GM19467 (cell line): ENCODE measurements around the gene ABRACL.
"Not testable (repeated sequence)": the region's sequence is repeated elsewhere in the genome, so short reads cannot be mapped to it uniquely, and the experiment has no call there.

ENCODE experiments used
- ATAC-seq: cut with Tn5 transposase; IDR thresholded peaks from one replicate; pipeline ENCODE4 v1.9.1; 2021; ENCODE audit warnings: mild to moderate bottlenecking, moderate library complexity; ENCODE audit not compliant: unreplicated experiment

The ABRACL gene

GRCh38 chr6:139028658-139029469, at the start of gene ABRACL:
ABRACL (plus strand) TSS chr6:139028745; CDS start chr6:139034161, 5,416 bp downstream.
- peak; percentile 57 for ATAC-seq

GRCh38 chr6:138979365-138979764, 49.2 kb upstream of the ABRACL start:
- no peak for ATAC-seq

DNA sequence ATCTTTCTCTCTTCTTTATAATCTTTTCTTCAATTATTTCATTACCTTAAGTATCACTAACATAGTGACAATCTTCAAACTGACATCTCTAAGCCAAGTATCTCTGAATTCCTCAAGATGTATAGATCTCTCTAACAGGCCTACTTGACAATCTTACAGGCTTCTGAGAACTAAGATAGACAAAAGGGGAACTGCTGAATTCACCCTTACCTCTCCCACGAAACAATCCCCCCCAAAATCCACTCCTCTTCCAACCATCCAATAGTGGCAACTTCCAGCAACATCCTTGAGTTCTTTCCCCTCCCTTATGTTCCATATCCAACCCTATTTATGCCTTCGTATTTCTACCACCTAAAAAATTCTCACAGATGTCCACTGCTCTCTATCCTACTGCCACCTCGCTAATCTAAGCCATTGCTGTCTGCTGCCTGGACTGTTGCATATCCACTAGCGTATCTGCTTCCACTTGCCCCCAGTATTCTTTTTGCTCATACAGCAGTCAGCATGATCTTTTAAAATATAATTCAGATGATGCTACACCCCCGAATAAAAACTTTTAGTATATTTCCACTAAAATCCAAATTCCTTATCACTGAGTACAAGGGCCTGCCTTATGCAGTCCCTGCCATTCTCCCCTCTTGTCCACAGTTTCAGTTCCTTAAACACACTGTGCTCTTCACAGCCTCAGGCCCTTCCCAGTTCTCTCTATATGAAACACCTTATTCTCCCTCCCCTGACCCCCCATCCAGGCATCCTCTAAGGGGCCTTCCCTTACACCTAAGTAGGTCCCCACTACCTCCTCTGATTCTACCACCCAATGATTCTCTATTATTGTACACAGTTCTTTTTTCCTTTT, 48.5 kb upstream of the ABRACL start:
- no peak for ATAC-seq

DNA sequence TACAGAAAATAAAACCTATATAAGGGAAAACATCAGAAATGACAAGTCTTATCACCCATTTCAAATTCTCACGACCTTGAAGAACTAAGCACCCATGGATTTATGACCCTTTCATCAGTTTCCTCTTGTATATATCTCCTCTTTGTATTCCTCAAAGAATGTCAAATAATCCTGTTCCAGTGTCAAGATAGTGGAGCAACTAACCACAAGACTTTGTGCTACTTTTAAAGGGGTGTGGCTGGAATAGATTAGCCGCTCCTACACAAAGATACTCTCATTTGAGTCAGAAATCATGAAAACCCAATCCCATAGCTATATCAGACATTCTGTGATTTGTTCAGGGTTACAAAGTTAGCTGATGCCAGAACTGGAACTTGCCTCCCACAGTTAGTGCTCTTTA, 47.1 kb upstream of the ABRACL start:
- ATAC-seq = no peak

DNA sequence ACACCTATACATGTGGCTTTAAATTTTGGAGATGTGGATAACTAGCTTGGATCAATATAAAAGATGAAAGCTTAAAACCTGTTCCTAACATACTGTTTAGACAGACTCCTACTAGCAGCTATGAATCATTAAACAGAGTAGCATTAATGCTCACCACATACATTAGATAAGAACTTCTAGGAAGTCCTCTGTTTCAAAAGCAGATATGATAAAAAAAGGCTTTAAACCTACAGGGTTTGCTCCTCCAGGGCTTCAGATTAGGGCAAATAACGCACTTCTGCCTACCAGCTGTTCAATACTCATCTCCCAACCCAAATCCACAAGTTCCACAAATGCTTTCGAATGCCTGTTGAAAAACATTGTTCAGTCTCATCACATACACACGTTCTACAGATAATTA, 42.0 kb upstream of the ABRACL start:
- ATAC-seq = no peak

DNA sequence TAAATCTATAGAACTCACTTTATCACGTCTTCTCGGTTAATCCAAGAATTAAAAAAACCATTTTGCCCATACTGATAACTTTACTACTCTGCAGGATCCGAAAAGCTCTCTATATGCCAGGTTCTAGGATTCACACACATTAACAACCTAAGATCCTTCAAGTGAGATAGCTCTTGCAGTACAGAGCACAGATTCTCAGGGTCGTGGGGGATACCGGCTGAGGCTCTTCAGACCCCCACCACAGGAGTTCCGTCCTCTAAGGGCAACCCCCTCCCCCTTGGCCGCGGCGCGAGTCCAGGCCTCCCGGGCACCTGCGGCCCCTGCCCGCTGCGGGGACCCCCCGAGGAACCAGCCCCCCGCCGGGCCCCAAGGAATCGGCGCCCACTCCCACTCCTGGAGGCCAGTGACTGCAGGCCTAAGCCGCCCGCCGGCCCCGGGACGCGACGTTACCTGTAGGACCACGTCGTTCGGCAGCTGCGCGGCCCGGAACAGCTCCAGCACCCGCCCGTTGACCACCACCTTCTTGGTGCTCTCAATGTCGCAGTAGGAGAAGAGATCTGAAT, 41.4 kb upstream of the ABRACL start:
- no peak for ATAC-seq

DNA sequence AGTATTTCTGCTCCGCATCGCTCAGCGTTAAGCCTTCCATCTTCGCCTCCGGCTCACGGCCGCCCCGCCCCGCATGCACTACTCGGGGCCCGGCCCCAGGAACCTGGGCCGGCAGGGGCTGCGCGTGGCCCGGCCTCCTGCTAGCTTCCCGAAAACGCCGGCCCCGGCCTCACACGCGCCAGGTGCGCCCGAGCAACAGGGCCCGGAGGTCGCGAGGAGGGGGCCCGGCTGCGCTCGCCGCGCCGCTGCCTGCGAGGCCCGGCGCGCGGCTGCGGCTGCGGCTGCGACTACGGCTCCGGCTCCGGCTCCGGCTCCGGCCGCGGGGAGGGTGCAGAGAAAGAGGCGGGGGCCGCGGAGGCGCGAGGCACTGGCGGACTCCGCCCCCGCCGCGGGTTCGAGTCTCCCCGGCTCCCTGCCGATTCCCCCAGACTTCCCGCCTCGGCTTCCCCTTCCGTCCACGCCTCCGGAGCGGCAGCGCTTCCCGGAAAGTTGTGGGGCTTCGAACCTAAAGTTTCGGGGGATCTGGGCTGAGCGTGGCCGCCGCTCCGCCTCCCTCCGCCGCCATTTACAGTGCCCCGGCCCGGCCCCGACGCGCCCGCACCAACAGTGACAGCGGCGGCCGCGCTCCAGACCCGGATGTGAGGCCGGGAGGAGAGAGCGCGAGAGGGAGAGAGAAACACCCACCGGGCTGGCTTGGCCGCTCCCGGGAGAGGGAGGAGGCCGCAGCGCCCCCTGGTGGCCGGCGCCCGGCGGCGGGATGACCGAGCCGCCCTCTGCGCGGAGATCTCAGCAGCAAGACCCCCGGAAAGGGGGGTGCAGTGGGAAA, 40.7 kb upstream of the ABRACL start, which contains the start of gene REPS1:
Gene REPS1 (minus strand): TSS at position 611 of the 826 bp plus-strand sequence. CDS start 571 bp downstream, at position 40.
- ATAC-seq = peak; percentile 93

DNA sequence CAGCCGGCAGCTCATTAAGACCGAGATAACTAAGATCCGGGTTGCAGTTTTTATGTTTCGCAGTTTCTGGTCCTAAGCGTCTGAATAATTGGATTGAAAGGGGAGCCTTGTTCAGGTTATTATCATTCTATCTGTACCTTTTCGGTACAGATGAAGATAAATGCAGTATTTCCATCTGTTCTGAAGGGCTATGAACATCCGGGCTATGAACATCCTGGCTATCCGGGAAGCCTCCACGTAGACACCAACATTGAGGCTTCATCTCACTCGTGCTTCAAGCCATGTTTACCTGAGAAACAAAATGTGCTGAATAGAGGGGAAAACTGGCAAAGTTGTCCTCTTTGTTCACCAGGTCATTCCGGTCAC, 40.1 kb upstream of the ABRACL start:
- ATAC-seq = peak; percentile 19

DNA sequence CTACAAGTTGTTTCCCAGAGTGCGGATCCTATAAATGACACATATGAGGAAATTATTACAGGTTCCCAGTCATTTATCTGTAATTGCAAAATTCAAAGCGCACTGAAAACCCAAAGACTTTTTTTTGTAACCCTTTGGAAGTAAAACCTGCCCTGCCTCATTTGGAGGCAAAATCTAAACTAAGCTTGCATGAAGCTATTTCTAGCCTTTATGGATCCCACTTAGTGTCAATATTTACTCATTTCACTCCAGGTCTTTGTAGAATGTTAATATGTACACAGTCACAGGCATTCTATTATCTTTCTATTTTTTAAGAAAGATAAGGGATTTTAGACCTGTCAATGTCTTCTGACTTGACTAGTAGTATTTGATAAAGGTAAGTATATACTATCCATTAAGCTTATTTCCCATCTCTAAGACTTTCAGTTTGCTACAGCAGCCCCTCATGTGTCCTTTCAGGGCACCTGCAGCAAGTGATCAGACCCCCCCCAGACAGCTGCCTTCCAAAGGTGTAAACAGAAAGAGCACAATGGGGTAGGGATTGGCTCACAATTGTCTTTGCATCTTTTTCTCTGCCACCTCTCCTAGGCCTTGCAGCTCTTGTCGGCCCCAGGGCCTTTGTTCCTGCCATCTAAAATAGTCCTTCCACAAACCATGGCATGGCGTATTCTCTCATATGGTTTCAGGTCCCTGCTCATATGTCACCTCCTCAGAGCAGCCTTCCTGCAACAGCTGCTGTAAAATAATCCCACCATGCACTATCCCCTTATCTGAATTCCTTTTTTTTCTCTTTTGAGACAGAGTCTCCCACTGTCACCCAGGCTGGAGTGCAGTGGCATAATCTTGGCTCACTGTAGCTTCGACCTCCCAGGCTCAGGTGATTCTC, 39.2 kb upstream of the ABRACL start:
- no peak for ATAC-seq

DNA sequence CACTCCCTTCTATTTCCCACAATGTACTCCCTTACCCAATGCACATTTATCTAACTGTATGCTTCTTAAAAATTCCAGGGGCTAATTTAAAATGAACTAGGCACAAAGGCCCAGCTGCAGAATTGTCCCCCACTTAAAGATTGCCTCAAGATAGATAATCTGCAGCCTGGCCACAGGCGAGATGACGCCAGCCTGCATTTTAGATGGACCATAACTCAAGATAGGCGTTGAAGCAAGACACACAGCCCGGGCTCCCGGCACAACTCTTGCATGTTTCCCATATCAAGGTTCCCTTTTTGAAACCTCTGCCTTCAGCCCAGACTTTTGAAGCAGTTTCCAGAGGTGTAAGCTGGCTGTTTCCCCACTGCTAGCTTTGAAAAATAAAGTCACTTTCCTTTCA, 37.3 kb upstream of the ABRACL start:
- ATAC-seq = no peak

DNA sequence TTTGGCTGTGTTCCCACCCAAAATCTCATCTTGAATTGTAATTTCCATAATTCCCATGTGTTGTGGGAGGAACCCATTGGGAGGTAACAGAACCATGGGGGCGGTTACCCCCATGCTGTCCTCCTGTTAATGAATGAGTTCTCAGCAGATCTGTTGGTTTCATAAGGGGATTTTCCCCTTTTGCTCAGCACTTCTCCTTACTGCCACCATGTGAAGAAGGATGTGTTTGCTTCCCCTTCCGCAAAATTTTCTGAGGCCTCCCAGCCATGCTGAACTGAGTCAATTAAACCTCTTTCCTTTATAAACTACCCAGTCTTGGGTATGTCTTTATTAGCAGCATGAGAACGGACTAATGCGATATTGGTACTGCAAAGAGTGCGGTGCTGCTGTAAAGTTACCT, 35.6 kb upstream of the ABRACL start:
- not testable (repeated sequence) for ATAC-seq

GRCh38 chr6:138993410-138993809, 35.1 kb upstream of the ABRACL start:
- ATAC-seq = not testable (repeated sequence)

GRCh38 chr6:138996524-138996923, 32.0 kb upstream of the ABRACL start:
- ATAC-seq = no peak

- no peak for ATAC-seq
Observed at GRCh38 chr6:138997136-138997535, 31.4 kb upstream of the ABRACL start.

- no peak for ATAC-seq
Observed at GRCh38 chr6:138999949-139000725, 28.4 kb upstream of the ABRACL start.

DNA sequence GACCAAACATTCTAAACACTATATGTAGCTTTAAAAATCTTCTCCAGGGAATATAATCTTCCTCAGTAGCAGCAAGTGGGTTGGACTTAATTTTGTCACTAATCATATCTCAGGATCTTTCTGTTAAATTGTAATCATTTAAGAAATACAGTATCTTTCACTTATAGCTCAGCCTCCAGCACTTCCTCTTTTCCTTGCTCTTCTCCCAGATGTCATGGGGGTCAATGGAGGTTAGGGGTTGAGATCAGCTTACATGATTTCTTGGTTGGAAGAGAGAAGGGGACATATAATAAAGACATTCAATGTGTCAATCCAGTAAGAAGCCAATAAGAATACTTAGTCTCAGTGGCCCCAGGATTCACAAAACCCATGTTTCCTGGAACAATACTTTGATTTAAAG, 24.8 kb upstream of the ABRACL start:
- no peak for ATAC-seq

GRCh38 chr6:139006477-139006876, 22.1 kb upstream of the ABRACL start:
- ATAC-seq = no peak

GRCh38 chr6:139007428-139007827, 21.1 kb upstream of the ABRACL start:
- ATAC-seq = no peak

GRCh38 chr6:139008117-139008516, 20.4 kb upstream of the ABRACL start:
- no peak for ATAC-seq
